Activated naive CD4-positive, alpha-beta T cell treated with anti-CD3 and anti-CD28 coated beads, Interleukin-2, amount 50 U/mL, for 72 hours (primary cell): ENCODE measurements around the gene LRRTM4. TPM values are rescaled to one million over a fixed set of nuclear protein-coding genes. Genes with fewer than 3 reads are reported as not detected.

Experiments used
- ATAC-seq, 2 donors: fragments of 150-1000 bp; cut with Tn5 transposase; 2 replicates each; pipeline ENCODE4 v1.10.0; 2021; ENCODE audit warnings: mild to moderate bottlenecking in 2 of 2, moderate library complexity in 2 of 2
- DNase-seq, 2 donors: peaks; one replicate each; pipeline ENCODE4 v3.0.0; 2021 to 2022; ENCODE audit warnings: low spot score in 2 of 2
- H3K27ac Mint-ChIP-seq, 2 donors: one replicate each; pipeline ENCODE4 v1.8.0; 2022; ENCODE audit warnings: mild to moderate bottlenecking in 2 of 2, mixed read lengths in 2 of 2
- H3K36me3 Mint-ChIP-seq, 2 donors: one replicate each; pipeline ENCODE4 v1.8.0; 2022; ENCODE audit warnings: mixed read lengths in 2 of 2
- H3K9me3 Mint-ChIP-seq, 2 donors: one replicate each; pipeline ENCODE4 v1.8.0; 2022; ENCODE audit warnings: mixed read lengths in 2 of 2
- total RNA-seq, 2 donors: library from RNA; stranded (reverse); gene quantifications; one replicate each; pipeline ENCODE4 v1.2.3, GENCODE V29; 2022

LRRTM4 gene
- total RNA-seq, 2 donors from 2014 or later, result not detected

DNA sequence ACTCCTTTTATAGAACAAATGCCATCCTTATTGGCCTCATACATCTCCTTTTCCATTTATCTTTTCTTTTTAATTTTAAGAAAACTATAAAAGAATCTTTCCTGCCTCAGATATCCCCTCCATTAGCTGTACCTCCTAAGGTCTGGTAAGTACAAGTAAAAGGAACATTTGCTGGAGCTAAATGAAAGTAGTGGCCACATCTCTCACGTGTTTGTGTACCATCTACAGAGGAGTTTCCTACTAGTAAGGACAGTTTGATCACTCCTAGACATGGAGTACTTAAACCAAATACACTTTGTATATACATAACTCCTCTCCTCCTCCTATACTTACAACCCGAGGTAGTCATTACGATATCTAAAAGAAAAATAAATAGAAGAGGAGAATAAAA lies 504.8 kb downstream of the LRRTM4 start:
- ATAC-seq, result no peak

DNA sequence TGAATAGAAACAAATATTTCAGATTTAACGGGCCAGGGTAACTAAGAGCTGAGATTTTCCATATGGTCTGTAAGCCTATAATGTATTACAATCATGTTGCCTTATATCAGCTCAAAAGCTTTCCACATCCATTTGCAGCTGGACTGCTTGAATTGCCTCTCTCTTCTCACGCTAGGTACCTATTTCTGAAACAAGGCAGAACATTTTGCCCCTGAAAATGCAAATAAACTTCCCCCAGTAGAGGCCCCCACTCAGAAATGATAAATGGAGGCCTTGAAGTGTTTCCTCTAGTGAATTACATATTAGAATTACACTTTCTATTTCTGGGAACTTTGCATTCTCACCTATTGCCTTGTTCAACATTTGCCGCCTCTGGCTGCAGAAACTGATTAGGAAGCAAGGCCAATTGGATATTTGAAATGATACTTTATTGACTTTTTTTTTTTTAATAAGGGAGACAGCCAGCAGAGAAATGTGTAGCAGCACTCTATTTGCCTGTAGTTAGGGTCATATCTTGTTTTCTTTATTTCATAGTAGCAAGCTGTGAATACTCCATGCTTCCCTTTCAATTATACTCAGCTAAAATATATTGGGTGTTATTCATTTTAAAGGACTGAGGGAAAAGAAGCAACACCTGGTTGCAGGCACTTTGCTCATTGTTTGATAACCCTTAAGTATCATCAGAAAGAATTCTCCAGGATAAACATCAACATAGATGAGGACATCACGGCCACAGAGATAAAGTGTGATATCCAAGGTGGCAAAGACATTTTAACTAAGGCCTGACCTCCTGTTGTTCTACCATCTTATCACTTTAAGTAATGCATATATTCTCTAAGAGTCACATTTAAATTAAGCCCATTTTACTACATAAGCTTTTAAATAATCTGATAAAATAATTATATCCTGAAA lies 505.5 kb downstream of the LRRTM4 start:
- no peak for ATAC-seq
- DNase-seq, result no peak
- no peak overlapping the region for H3K27ac Mint-ChIP-seq
- no peaks in the 10 kb centered on the region for H3K36me3 Mint-ChIP-seq
- H3K9me3 Mint-ChIP-seq, result peaks cover 0 to 9% of the 10 kb centered on the region in 2 donors

More for the DNA sequence above, 504.8 kb downstream of the LRRTM4 start:
- no peak for DNase-seq
- peaks cover 6 to 9% of the 10 kb centered on the region in 2 donors for H3K9me3 Mint-ChIP-seq
- H3K27ac Mint-ChIP-seq, result no peak overlapping the region
- no peaks in the 10 kb centered on the region for H3K36me3 Mint-ChIP-seq

DNA sequence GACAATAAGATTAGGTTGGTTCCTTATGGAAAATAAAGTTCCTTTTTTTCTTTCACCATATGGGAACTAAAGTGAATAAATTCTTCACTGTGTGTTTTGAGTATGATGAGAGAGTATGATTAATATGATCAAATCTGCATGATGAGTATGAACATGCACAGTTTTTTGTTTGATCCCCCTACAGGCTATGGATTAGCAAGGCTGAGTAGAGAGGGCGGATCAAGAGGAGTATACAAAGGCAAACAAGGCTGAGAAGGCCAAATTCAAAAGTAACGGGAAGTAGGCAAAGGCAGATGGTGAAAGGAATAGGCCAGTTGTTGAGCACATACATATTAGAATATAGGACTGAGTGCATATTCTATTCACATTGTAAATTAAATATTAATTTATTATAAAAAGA lies 508.2 kb downstream of the LRRTM4 start:
- ATAC-seq (no peak), DNase-seq (no peak)
- Mint-ChIP-seq H3K36me3 (no peaks in the 10 kb centered on the region), H3K9me3 (peaks cover 5 to 18% of the 10 kb centered on the region in 2 donors), H3K27ac (no peak overlapping the region)

DNA sequence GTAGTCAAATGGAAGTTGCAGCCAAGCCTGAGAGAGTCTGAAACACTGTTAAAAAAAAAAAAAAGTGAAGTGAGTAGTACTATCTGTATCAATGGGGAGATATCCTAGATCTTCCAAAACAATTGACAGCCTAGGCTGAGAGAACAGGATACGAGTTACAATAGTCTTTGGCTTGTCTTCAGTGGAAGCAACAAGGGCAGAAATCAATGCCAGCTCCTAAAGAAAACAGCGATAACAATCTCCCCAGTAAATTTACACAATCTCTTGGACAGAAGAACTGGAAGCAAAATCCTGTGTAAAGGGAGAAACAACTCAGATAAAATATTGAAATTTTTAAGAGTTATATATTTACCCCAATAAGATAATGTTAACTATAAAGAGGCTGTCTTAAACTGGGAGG lies 508.7 kb downstream of the LRRTM4 start:
- H3K36me3 Mint-ChIP-seq, result no peaks in the 10 kb centered on the region
- DNase-seq, result no peak
- no peak for ATAC-seq
- H3K27ac Mint-ChIP-seq, result no peak overlapping the region
- H3K9me3 Mint-ChIP-seq, result peaks cover 5 to 18% of the 10 kb centered on the region in 2 donors

DNA sequence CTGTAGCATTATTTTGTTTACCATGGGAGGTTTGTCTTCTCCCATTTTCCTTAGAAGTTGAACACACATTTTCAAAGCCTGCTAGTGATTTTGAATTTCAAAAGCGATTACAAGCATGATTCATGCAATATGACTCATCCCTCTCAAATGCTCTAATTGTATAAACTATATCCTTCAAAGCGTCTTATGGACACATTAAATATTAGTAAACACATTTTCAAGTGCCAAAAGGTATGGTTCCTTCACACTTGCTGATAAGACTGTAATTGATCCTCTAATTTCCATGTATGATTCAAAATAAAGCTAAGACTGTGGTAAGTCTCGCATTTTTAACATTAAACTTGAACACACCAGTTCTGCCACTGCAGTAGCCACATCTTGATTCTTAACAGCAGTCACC lies 512.9 kb downstream of the LRRTM4 start:
- Mint-ChIP-seq H3K36me3 (no peaks in the 10 kb centered on the region), H3K27ac (no peak overlapping the region), H3K9me3 (peaks cover 15 to 27% of the 10 kb centered on the region in 2 donors)
- ATAC-seq, result no peak
- no peak for DNase-seq

DNA sequence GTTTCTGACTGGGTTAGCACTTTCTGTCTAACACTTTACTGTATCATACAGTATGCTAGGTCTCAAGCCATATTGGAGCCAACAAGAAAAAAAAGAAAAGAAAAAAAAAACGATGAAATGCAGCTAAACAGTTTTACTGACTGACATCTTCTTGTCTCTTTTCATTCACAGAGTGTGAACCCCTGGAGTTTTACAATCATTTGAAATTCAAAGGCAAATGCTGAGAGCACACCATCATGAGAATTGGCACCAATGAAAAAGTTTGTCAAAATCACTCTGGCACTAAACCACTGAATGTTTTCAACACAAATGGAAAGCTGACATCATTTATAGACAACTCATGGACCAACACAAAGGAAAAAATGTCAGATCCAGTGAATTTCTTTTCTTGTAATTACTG lies 513.3 kb downstream of the LRRTM4 start:
- ATAC-seq, result no peak
- H3K36me3 Mint-ChIP-seq, result no peaks in the 10 kb centered on the region
- no peak overlapping the region for H3K27ac Mint-ChIP-seq
- H3K9me3 Mint-ChIP-seq, result peaks cover 15 to 27% of the 10 kb centered on the region in 2 donors
- DNase-seq, result no peak

DNA sequence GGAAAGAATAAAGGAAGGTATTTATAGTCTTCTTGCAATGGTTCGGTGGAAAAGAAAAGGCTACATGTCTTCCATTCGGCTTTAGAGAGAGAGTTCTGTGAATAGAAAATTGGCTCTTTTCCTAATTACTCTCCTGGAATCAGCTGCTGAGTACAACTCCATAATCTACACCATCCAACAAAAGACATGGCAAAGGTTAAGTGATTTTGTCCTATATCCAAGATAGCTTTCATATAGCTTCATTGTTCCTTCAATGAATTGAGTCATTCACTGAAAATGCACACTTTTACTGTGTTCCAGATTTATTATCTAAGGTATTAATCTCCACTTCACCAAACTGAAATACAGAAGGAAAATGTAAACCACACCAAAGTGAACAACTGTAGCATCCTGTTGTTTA lies 514.5 kb downstream of the LRRTM4 start:
- no peak for ATAC-seq
- DNase-seq, result no peak
- H3K27ac Mint-ChIP-seq, result no peak overlapping the region
- H3K36me3 Mint-ChIP-seq, result no peaks in the 10 kb centered on the region
- peaks cover 15 to 30% of the 10 kb centered on the region in 2 donors for H3K9me3 Mint-ChIP-seq

DNA sequence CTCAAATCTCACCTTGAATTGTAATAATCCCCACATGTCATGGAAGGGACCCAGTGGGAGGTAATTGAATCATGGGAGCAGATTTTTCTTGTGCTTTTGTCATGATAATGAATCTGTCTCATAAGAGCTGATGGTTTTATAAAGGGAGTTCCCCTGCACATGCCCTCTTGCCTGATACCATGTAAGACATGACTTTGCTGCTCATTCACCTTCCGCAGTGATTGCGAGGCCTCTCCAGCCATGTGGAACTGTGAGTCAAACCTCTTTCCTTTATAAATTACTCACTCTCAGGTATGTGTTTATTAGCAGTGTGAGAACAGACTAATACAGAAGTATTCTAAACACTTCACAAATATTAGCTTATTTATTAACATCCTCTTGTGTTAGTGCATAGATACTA lies 516.7 kb downstream of the LRRTM4 start:
- peaks cover 15 to 39% of the 10 kb centered on the region in 2 donors for H3K9me3 Mint-ChIP-seq
- no peak overlapping the region for H3K27ac Mint-ChIP-seq

DNA sequence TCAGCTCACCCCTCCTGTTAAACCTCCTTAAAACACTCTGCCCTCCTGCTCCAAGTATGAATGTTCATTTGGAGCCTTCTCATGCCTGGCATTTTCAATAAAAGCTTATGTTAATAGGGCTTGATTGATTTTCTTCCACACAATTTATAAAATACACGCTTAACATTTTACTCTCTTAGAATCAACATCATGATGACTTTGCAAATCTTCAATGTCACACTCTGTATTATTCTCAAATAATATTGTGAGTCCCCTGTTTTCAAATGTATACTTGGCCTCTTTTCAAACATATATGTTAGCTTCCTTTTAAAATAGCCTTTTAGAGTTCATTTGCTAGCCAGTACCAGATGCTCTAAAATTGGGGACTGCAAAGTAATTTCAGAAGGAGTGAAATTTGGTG lies 520.3 kb downstream of the LRRTM4 start:
- H3K27ac Mint-ChIP-seq, result no peak overlapping the region
- peaks cover 25 to 36% of the 10 kb centered on the region in 2 donors for H3K9me3 Mint-ChIP-seq
- no peaks in the 10 kb centered on the region for H3K36me3 Mint-ChIP-seq
- DNase-seq, result no peak
- no peak for ATAC-seq

More for the DNA sequence above, 516.7 kb downstream of the LRRTM4 start:
- ATAC-seq (no peak), DNase-seq (no peak)
- no peaks in the 10 kb centered on the region for H3K36me3 Mint-ChIP-seq

DNA sequence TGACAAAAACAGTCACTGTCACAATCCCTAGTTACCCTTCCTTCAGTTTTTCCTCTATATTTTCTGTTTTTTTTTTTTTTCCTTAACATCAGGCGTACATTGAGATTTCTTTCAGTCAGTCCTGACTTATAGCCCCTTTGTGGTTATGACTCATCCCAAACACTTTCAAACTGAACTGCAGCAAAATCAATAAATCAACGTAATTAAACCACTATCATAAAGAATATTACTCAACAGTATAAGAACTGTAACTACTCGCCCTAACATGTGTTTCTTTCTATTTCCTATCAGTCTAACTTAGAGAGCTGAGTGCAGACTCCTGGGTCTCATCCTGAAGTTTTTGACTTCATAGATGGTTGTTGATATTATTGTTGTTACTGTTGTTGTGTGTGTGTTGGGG lies 523.5 kb downstream of the LRRTM4 start:
- Mint-ChIP-seq H3K9me3 (peaks cover 15 to 25% of the 10 kb centered on the region in 2 donors), H3K27ac (no peak overlapping the region), H3K36me3 (no peaks in the 10 kb centered on the region)
- DNase-seq, result no peak
- ATAC-seq, result no peak

DNA sequence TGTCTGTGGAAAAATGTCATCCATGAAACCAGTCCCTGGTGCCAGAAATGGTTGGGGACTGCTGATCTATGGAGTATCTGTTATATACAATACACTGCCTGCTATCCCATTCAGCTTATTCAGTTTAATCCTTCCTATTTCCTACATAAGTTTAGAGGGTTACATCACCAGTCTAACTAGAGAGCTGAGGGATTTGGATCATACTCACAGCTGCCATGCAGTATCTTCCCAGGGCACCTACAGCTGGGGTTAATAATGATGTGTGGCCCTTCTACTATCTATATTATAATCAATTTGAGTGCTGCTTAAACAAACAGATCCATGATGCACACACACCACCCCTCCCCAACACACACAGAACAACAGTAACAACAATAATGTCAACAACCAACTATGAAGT lies 524.0 kb downstream of the LRRTM4 start:
- no peak for ATAC-seq
- Mint-ChIP-seq H3K27ac (no peak overlapping the region), H3K36me3 (no peaks in the 10 kb centered on the region), H3K9me3 (peaks cover 15 to 20% of the 10 kb centered on the region in 2 donors)
- DNase-seq, result no peak

DNA sequence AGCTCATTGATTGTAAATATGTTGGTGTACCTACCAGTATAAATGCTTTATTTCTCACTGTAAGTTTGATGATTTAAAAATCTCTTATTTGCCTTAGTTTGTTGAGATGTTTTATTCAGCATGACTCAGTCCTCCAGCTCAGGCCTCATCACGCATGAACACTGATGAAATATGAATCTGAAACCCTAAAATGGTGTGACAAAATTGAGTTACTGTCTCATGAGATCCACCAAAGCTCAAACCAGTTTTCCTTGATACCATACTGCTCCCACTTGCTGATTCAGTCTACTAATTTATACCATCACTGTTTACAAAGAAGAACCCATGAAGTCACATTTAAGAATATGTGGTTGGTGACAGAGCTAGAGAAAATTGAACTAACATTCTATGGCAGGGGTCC lies 524.9 kb downstream of the LRRTM4 start:
- DNase-seq (no peak), ATAC-seq (no peak)
- Mint-ChIP-seq H3K27ac (no peak overlapping the region), H3K9me3 (peaks cover 15% of the 10 kb centered on the region in 2 donors), H3K36me3 (no peaks in the 10 kb centered on the region)

DNA sequence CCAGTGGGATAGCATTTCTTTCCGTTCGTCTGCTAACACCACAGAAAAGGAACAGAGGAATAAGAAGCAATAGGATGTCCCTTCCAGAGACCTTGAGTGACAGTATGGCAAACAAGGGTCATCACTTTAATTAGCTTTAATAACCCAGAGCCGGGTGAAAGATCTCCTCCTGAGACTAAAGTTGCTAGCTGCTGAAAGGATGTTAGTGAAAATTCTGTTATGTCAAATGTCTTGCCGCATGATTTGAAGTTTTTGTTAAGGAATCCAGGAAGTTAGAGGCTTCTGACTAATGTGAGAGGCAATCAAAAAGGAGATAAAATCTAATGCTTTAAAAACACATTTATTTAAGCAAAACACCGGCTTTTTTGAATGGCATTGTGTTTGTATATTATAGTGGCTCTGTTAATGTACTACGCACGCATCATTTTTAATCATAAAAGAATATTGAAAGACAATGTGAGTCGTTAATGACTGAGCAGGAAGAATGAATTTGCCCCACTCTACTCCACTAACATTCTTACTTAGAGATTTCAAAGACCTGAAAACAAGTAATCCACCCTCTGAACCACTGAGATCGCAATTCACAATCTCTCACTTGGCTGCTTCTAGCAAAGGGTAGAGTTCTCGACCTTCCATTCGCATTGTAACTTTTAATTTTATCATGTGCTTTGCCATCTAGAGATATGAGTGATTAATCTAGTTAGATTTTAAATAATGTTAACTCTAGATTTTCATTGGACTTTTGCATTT lies 536.6 kb downstream of the LRRTM4 start:
- no peak overlapping the region for H3K27ac Mint-ChIP-seq
- no peaks in the 10 kb centered on the region for H3K36me3 Mint-ChIP-seq
- ATAC-seq, result no peak
- peaks cover 0 to 3% of the 10 kb centered on the region in 2 donors for H3K9me3 Mint-ChIP-seq
- no peak for DNase-seq

DNA sequence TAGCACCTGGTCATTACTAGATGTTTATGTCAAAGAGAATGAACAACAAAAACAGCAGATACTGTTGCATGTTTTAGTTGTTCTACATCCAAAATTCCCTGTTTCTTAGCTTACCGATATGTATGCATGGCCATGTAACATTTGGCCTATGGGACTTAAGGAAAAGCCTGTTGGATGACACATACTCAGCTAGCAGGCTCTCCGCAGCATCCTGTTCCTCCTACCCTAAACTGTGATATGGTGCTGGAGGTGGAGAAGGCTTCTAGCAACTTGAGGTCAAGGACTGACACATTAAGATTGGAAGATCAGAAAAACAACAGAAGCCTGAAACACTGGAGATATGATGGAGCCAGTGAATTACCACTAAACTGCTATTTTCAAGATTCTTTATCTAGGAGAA lies 537.8 kb downstream of the LRRTM4 start:
- Mint-ChIP-seq H3K27ac (no peak overlapping the region), H3K9me3 (peaks cover 0 to 3% of the 10 kb centered on the region in 2 donors), H3K36me3 (no peaks in the 10 kb centered on the region)
- DNase-seq, result no peak
- ATAC-seq, result no peak

DNA sequence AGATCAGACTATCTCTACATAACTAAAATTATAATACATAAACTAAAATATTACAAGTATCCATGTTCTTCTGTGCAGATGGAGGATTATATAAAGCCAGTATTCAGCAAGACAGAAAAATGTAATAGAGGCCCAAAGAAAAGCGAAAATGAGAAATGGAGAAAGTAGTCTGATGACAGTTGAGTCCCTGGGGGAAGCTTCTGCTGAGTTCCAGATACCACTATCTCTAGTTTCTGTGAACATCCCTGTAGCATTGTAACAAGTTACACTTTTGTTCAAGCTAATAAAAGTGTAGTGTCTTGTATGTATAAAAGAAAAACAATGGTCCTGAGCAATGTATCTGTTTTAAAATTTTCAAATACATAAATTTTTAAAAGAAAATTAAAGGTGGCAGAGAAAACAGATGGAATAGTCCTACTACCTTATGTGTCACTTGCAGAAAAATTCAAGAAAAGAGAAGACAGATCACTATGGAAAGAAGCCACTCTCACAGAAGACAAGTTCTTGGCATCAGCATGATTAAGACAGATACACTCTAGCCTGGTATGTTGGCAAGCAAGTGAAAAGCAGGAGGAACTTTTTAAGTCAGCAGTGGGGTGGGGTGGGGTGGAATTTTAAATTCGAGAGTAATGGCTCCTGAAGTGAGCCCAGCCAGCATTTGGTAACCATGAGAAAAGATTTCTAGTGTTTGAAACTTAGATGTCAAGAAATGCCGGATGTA lies 541.9 kb downstream of the LRRTM4 start:
- Mint-ChIP-seq H3K36me3 (no peaks in the 10 kb centered on the region), H3K27ac (no peak overlapping the region), H3K9me3 (peaks cover 0 to 10% of the 10 kb centered on the region in 2 donors)
- ATAC-seq (no peak), DNase-seq (no peak)

DNA sequence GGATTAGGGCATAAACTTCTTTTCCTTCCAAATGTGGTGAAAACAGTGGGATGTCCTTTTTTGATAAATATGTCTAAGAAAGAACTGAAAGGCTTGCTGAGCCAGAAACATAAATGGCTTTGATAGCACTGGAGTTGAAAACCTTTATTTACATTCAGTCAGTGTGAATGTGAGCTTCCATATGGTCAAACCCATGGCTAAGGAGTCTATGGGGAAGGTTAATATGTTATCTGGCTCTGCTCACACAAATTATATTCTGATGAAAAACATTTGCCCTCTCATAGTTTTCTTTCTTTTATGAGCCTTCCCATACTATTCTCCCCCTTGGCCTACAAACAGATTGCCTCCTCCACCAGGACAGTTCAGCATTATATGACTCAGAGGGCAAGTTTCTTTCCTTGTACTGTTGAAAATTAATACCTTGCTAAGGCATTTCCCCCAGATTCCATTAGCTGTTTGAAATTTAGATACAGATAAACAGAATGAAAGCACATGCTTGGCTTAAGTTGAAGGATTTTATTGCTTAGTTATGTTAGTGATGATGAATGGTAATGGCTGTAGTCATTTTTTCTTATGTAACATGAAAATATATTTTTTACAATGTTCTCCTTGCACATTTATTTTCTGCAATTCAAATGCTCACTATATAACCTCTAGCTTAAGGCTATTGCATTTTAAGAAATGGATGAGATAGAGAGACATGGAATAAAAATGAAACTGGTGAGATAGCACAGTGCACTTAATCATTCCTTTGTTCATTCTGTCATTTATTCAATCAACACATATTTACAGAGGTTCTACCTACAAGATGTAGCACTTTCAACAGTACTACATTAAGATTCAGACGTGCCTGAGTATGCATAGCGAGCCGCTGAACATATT lies 544.1 kb downstream of the LRRTM4 start:
- ATAC-seq (no peak), DNase-seq (no peak)
- H3K9me3 Mint-ChIP-seq, result peaks cover 0 to 10% of the 10 kb centered on the region in 2 donors
- no peaks in the 10 kb centered on the region for H3K36me3 Mint-ChIP-seq
- H3K27ac Mint-ChIP-seq, result no peak overlapping the region
